T47D (cell line): ENCODE data around the gene ZNF746.
"Not testable (repeated sequence)": the region's sequence is repeated elsewhere in the genome, so short reads cannot be mapped to it uniquely, and the experiment has no call there.

Experiments
- DNase-seq, 2 experiments: peaks; one replicate each; pipeline versions ENCODE4 v3.0.0 to v3.0.0-alpha.2; 2011 to 2012; ENCODE audit warnings: low read depth in 1 of 2, low spot score in 1 of 2
- JUND ChIP-seq: IDR thresholded peaks from 2 replicates; pipeline ENCODE4 v1.6.1; 2012; ENCODE audit warnings: low read depth
- in situ Hi-C: cut with HindIII; loops from 2 replicates; pipeline ENCODE4 v1.10.0; 2016; ENCODE audit warnings: low sequenced_read_pairs, low pct_unique_long_range_greater_than_20kb

Gene ZNF746

DNA sequence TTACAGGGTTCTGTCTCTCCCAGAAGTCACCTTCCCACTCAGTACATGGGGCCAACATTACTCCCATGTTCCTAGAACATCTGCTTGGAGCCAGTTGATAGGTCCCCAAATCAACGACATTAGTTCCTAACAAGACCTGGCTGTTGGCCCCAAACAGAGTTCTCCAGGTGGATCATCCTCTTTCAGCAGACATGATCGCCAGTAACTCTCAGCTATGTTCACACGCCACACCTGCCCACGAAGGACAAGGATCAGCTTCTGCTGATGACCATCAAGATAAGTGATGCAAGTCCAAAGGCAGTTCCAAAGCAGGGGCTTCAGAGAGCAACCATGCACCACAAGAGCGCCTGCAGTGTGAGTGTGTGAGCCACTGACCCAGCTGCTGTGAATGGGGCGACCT lies 47.7 kb downstream of the ZNF746 start:
- no peak for DNase-seq
- no peak for TF ChIP-seq JUND
- in situ Hi-C loops, result no loop called here

DNA sequence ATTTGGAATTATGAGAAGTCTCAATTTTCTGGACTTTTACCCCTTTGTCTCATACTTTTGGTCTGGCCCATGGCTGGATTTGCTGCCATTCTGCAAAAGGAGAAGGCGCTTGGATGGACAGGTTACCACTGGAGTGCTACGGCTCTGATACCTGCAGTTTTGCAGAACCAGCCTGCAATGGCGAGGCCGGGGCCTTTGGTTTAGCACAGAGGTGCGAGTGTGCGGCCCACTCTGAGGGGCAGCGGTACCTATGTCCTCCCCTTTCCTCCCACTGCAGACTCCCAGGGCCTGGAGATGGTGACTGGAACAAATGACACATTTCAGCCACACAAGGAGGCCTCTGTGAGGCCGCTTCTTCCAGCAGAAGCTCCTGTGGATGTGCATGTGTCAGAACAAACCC lies 48.6 kb downstream of the ZNF746 start:
- in situ Hi-C loops, result no loop called here
- TF ChIP-seq JUND, result no peak

DNA sequence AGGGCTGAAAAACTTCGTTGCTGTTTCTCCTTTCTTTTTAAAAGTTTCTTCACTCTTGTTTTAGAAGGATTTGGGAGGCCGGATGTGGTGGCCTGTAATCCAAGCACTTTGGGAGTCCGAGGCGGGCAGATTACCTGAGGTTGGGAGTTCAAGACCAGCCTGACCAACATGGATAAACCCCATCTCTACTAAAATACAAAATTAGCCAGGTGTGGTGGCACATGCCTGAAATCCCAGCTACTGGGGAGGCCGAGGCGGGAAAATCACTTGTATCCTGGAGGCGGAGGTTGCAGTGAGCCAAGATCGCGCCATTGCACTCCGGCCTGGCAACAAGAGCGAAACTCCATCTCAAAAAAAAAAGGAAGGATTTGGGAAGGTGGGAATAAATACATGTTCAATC lies 51.6 kb downstream of the ZNF746 start:
- in situ Hi-C loops, DNase-seq: not testable (repeated sequence)

More for the DNA sequence above, 48.6 kb downstream of the ZNF746 start:
- no peak for DNase-seq

DNA sequence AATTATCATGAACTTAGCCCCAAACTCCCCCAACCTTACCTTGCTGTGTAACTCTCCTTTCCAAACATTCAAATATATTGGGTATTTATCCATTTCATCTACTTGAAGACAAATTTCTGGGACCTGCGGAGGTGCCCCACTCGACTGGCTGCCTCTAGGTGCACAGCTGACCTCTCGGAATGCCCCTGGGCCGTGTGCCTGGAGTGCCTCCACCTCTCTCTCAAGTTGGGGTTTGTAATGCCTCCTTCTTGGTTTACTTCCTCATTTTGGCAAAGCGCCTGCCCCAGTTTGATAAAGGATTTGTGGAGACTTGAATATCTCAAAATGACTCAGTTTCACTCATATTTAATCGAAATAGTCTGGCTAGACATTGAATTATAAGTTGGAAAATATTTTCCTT lies 53.3 kb downstream of the ZNF746 start:
- no peak for DNase-seq
- no peak for TF ChIP-seq JUND
- in situ Hi-C loops, result no loop called here

DNA sequence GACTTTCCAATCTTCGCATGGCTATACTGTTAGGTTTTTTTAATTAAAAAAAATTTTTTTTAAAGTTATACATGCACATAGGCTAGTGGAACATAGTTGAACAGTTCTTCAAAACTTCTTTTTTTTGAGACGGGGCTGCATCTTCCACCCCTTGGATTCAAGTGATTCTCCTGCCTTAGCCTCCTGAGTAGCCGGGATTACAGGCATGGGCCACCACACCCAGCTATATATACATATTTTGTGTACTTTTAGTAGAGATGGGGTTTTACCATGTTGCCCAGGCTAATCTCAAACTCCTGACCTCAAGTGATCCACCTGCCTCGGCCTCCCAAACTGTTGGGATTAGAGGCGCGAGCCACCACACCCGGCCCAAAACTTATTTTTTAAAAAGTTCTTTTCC lies 54.1 kb downstream of the ZNF746 start:
- in situ Hi-C loops, result no loop called here
- DNase-seq, result no peak
- no peak for TF ChIP-seq JUND

DNA sequence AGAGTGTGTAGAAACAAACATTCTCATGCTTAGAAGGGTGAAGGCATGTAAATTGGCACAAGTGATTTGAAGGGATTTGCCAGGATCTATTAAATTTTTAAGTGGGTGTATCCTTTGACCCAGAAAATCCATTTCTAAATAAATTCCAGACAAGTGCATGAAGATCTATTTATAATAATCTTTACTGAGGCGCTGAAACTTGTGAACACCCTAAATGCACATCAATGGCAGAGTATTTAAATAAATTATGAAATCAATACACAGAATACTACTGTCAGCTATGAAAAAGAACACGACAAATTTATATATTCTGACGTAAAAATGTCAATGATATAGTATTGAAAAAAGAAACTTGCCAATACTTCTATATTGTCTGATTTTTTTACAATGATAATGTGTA lies 54.7 kb downstream of the ZNF746 start:
- no peak for TF ChIP-seq JUND

DNA sequence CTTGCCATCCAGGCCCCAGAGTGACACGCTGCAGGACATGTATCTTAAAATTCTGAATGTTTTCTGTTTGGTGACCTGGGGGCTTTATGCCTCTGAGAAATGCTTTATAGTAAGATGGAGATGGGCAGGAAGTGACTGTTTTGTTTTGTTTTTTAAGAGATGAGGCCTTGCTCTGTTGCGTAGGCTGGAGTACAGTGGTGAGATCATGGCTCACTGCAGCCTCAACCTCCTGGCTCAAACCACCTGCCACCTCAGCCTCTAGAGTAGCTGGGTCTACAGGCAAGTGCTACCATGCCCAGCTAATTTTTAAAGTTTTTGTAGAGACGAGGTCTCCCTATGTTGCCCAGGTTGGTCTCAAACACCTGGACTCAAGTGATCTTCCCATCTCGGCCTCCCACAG lies 57.4 kb downstream of the ZNF746 start:
- no peak for TF ChIP-seq JUND
- no peak for DNase-seq
- in situ Hi-C loops, result no loop called here

More for the DNA sequence above, 54.7 kb downstream of the ZNF746 start:
- DNase-seq, result no peak
- in situ Hi-C loops, result no loop called here

DNA sequence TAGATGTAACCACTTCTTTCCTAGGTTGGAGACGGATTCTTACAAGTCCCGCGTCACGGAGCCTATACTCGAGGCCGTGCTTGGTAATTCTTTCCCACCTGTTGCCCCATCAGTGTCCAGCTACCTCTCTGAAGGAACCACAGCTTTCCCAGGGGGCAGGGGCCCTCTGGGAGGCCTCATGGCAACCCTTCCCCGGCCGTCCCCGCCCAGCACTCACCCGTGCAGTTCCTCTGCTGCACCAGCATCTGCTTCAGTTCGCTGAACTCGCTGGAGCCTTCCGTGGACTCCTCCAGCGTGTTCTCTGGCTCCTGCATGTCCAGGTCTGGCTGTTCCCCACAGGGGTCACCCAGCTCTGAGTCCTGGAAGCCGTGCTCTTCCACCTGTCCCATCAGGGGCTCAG lies 61.3 kb downstream of the ZNF746 start:
- TF ChIP-seq JUND, result no peak
- DNase-seq, result no peak
- in situ Hi-C loops, result no loop called here

DNA sequence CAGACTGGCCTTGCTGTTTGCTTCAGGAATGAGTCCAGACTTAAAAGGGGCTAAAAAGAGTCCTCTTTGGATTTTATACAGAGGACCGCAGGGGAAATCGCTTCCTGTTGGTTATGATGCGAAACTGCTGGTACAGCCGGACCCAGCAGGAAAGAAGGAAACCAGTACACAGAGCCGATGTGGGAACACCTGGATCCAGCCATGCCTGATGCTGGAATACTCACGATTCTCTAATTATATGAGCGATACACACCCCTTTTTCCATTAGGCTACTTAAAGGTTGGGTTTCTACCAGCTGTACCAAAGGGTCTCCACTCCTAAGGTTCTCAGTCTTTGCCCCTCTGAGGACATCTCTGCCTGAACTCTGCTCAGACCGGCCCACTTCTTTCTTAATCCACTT lies 64.5 kb downstream of the ZNF746 start:
- in situ Hi-C loops, result no loop called here
- TF ChIP-seq JUND, result no peak
- DNase-seq, result no peak

DNA sequence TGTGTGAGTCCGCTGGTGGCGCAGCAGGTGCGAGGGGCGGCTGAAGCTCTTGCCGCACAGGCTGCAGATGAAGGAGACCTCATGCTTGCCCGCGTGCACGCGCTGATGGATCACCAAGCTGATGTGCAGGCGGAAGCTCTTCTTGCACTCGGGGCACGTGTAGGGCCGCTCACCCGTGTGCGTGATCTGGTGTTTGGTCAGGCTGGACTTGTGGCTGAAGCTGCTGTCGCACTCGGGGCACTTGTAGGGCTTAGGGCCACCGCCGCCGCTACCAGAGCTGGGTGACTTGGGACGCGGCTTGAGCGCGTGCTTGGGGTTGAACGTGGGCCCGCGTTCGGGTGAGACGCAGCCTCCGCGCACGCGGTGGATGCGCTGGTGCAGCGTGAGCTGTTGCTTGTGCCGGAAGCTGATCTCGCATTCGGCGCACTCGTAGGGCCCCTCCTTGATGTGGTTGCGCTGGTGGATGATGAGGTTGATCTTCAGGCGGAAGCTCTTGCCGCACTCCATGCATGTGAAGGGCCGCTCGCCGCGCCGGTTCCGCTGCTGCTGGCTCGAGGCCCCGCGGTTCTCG lies 65.4 kb downstream of the ZNF746 start:
- in situ Hi-C loops, result no loop called here
- DNase-seq, result no peak

DNA sequence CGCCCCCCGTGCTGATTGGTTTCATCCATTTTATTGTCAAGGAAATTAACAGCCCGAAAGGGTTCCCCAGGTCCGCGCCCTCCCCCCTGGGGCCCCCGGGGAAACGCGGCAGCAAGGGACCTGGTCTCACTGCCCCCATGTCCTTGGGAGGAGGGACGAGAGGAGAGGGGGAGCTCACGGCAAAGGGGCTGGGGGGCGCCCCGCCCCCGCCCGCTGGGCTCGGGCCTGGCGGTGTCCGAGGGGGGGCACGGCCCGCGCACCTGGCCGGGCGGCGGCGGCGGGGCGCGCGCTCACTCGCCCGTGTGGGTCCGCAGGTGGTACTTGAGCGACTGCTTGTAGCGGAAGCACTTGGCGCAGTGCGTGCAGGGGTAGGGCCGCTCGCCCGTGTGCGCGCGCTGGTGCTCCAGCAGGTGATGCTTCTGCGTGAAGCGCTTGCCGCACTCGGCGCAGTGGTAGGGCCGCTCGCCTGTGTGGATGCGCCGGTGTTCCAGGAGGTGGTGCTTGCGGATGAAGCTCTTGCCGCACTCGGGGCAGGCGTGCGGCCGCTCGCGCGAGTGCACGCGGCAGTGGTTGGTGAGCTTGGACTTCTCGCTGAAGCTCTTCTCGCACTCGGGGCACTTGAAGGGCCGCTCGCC lies 66.0 kb downstream of the ZNF746 start:
- in situ Hi-C loops, result no loop called here
- no peak for DNase-seq
- no peak for TF ChIP-seq JUND

More for the DNA sequence above, 65.4 kb downstream of the ZNF746 start:
- TF ChIP-seq JUND, result no peak

DNA sequence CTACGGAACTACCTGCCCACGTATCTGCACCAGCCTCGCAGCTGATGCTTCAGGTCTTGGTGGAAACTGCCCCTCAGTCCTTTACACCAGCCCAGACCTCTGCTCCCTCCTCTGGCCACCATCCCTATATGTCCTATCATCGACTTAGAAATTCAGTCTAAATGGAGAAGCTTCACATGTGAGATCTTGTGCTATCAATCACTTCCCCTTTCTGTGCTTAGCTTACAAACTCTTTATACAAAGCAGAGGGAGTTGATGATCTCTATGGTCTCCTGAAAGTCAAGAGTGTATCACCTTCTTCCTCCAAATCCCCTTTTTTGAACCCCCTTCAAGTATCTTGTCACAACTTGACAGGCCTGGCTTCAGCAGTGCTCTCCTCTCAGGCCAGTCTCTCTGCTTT lies 67.4 kb downstream of the ZNF746 start:
- no peak for TF ChIP-seq JUND
- in situ Hi-C loops, result no loop called here
- no peak for DNase-seq

DNA sequence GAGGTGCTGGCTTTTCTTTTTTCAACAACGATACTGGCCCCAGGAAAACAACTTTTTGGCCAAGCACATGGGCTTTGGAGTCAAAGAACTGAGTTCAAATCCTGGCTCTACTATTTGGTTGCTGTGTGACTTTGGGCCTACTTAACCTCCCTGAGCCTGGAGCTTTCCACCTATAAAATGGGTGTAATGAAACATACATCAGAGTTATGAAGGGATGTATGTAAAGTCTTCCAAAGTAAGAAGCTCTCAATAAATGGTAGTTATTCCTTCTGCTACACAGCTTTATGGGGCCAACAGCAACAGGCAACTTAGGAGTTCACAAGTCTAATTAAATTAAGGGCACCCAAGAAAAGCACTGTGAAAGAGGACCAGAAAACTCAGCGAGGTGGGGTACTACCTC lies 69.7 kb downstream of the ZNF746 start:
- TF ChIP-seq JUND, result no peak

DNA sequence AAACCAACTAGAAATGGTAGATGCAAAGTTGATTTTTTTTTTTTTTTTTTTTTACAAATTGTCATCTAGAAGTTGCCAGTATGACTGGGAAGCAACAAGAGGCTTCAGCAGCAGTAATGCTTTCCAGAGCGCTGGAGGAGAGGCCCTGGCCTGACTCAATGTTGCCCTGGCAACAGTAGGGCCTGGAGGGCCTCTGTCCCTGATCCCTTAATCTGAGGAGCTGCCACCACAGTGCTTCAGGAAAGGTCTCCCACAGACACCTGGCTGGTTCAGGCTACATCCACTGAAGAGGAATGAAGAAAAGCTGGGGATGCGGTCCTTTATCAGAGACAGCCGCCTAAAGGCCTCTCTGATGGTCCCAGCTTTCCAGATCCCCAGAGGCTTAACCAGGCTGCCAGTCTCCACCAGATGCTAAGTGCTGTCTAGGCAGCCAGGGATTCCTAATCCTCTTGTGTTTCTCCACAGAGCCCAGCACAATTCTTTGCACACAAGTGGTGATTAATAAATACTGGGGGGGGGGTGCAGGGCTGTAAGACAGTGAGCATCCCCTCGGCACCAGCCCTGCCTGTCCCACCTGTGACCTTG lies 70.4 kb downstream of the ZNF746 start:
- in situ Hi-C loops, result no loop called here
- no peak for TF ChIP-seq JUND
- DNase-seq, result no peak

More for the DNA sequence above, 69.7 kb downstream of the ZNF746 start:
- in situ Hi-C loops, result no loop called here
- DNase-seq, result no peak
